ENCODE results near the gene CAMSAP3.

GRCh38 chr19:7610491-7611240 is 15.0 kb downstream of the CAMSAP3 start:
- TF ChIP-seq EZH2 (IDR thresholded peaks at IDR 0.05; ENCODE audit: borderline replicate concordance, control insufficient read depth, low read depth, low read length) (no peak), REST (IDR thresholded peaks at IDR 0.05; ENCODE audit: low read depth, low read length) (no peak), ZNF384 (IDR thresholded peaks at IDR 0.05; ENCODE audit: borderline replicate concordance, low read depth, low read length) (no peak), RAD21 (IDR thresholded peaks at IDR 0.05; ENCODE audit: insufficient read depth, low read depth, low read length) (no peak), YY1 (IDR thresholded peaks at IDR 0.05; ENCODE audit: low read depth, low read length) (no peak), ATF3 (IDR thresholded peaks at IDR 0.05; ENCODE audit: borderline replicate concordance, extremely low read depth, low read depth, low read length) (no peak), POU2F2 (IDR thresholded peaks at IDR 0.05; ENCODE audit: borderline replicate concordance, low read depth, low read length) (no peak), EP300 (IDR thresholded peaks at IDR 0.05; ENCODE audit: borderline replicate concordance in 1 of 2, control insufficient read depth in 1 of 2, low read depth in 2 of 2, low read length in 2 of 2) (no peak), CTCF (IDR thresholded peaks at IDR 0.05 in 2 of 3, conservative IDR thresholded peaks at IDR 0.05 in 1 of 3; ENCODE audit: control insufficient read depth in 2 of 3, extremely low read depth in 1 of 3, insufficient read depth in 1 of 3, low read depth in 3 of 3, low read length in 3 of 3) (no peak), POLR2A (IDR thresholded peaks at IDR 0.05; ENCODE audit: low read depth, low read length) (no peak)
